ENCODE measurements around the gene HOXA7.
A peak's percentile ranks its signal among the peaks of the same experiment; 100 is the strongest.

Gene HOXA7

GRCh38 chr7:27182861-27183681 lies 26.6 kb upstream of the HOXA7 start:
- Mint-ChIP-seq H3K27ac (ENCODE audit: low read depth) (no peak overlapping the region), H3K27me3 (peaks cover 90% of the 10 kb centered on the region), H3K4me3 (peak overlapping the region; percentile 28), H3K4me1 (peaks cover 41% of the 10 kb centered on the region), H3K9me3 (no peaks in the 10 kb centered on the region), H3K36me3 (ENCODE audit: insufficient read depth) (peaks cover 22% of the 10 kb centered on the region)
- DNase-seq (ENCODE audit: low spot score in 2 of 2) (no peak), ATAC-seq (replicated peaks; ENCODE audit: extremely low read depth, poor library complexity, severe bottlenecking) (no peak)

GRCh38 chr7:27182285-27182841 lies 25.9 kb upstream of the HOXA7 start:
- H3K27ac Mint-ChIP-seq (ENCODE audit: low read depth), result no peak overlapping the region
- DNase-seq (ENCODE audit: low spot score in 2 of 2), result no peak
- H3K4me1 Mint-ChIP-seq, result peaks cover 34% of the 10 kb centered on the region
- H3K4me3 Mint-ChIP-seq, result peak overlapping the region; percentile 28
- H3K27me3 Mint-ChIP-seq, result peaks cover 90% of the 10 kb centered on the region
- no peaks in the 10 kb centered on the region for H3K9me3 Mint-ChIP-seq
- ATAC-seq (replicated peaks; ENCODE audit: extremely low read depth, poor library complexity, severe bottlenecking), result no peak
- peaks cover 19% of the 10 kb centered on the region for H3K36me3 Mint-ChIP-seq (ENCODE audit: insufficient read depth)

- Mint-ChIP-seq H3K27ac (ENCODE audit: low read depth) (no peak overlapping the region), H3K4me1 (peaks cover 31% of the 10 kb centered on the region), H3K9me3 (no peaks in the 10 kb centered on the region), H3K4me3 (no peak overlapping the region), H3K27me3 (peaks cover 87% of the 10 kb centered on the region), H3K36me3 (ENCODE audit: insufficient read depth) (peaks cover 19% of the 10 kb centered on the region)
- ATAC-seq (replicated peaks; ENCODE audit: extremely low read depth, poor library complexity, severe bottlenecking) (no peak), DNase-seq (ENCODE audit: low spot score in 2 of 2) (no peak)
Measured at GRCh38 chr7:27181795-27182275, 25.4 kb upstream of the HOXA7 start.

DNA sequence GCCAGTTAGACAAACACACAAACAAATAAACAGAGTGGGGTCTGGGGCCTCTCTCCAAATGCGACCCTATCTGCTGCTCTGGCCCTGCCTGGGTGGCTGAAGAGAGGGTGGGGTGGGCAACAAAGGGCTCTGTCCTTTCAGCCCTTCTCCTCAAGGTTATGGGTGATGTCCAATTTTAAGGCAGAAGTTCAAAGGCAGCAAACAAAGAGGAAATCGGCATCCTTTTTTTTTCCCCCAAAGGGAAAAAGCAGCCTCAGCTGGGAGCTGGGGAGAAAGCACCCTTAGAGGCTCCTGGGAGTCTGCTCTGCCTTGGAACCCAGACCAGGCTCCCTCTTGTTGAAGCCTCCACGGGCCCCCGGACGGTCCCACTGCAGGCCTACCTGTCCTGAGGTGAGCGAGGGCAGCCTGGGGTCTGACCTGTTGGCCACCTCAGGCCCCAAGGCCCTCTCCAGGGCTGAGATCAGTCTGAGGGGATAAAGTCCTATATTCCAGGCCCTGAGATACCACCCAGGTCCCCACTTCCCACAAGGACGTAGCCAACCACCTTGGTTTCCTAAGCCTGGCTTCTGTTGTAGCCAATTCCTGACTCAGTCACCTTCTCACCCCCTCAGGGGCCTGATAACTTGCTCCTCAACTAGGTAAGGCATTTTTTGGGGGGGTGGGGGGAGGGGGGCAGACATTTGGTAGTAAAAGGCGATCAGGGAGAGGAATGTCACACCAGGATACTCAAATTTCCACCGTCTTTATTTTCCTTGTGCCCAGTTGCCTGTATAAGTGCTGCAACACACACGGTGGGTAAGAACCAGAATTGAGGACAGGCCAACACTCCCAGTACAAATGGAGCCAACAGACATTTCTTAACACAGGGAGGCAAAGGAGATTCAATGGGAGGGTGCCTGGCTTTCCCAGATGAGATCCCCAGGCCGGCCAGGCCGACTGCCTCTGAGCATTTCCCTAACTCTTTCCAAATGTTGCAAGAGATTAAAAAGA lies 24.3 kb upstream of the HOXA7 start:
- H3K4me3 Mint-ChIP-seq, result no peak overlapping the region
- no peak for DNase-seq (ENCODE audit: low spot score in 2 of 2)

DNA sequence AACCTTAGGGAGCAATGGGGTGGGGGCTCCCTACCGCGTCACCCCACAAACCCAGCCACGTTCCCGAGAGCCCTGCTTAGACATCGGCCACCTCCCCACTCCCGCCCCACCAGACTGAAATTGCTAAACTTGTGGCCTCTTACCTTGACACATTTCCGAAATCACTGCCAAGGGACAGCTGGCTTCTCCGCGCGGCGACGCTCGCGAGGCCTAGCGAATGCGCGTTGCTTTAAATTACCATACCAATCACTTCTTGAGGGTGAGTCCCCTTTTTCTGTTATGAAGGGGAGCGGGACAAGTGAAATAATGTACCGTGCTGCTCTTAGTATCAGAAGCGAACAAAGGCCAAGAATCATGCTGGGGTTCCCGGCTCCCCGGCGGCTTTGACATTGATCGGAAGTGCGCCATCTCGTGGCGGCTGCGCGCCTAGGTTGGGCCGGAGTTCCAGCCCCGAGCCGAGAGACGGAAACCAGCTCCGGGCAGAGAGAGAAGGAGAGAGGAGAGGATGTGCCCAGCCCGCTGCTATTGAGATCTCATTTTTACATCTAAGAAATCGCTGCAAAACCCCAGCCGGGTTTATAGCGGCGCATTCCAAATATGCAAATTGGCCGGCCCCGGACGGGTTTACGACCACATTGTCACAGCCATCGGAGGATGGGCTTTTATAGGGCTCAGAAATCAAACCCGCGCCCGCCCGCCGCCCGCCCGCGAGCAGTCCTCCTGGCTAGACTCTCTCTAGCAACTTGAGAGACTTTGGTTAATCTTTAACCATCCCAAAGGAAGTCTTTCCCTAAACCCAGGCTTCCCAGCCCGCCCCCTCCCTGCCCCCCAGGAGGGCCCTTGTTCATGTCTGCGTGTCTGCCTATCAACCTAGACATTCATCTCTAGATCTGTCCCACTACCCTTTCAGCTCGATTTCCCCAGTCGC lies 23.3 kb upstream of the HOXA7 start:
- H3K9me3 Mint-ChIP-seq, result no peaks in the 10 kb centered on the region
- peaks cover 81% of the 10 kb centered on the region for H3K27me3 Mint-ChIP-seq
- peak; percentile 58 for ATAC-seq (replicated peaks; ENCODE audit: extremely low read depth, poor library complexity, severe bottlenecking)
- DNase-seq (ENCODE audit: low spot score in 2 of 2), result no peak
- H3K27ac Mint-ChIP-seq (ENCODE audit: low read depth), result peak overlapping the region; percentile 16
- no peak overlapping the region for H3K4me3 Mint-ChIP-seq
- peaks cover 10% of the 10 kb centered on the region for H3K36me3 Mint-ChIP-seq (ENCODE audit: insufficient read depth)
- peaks cover 15% of the 10 kb centered on the region for H3K4me1 Mint-ChIP-seq

More for the DNA sequence above, 24.3 kb upstream of the HOXA7 start:
- ATAC-seq (replicated peaks; ENCODE audit: extremely low read depth, poor library complexity, severe bottlenecking), result no peak
- no peak overlapping the region for H3K27ac Mint-ChIP-seq (ENCODE audit: low read depth)
- peaks cover 24% of the 10 kb centered on the region for H3K4me1 Mint-ChIP-seq
- no peaks in the 10 kb centered on the region for H3K9me3 Mint-ChIP-seq
- peaks cover 16% of the 10 kb centered on the region for H3K36me3 Mint-ChIP-seq (ENCODE audit: insufficient read depth)
- peaks cover 81% of the 10 kb centered on the region for H3K27me3 Mint-ChIP-seq

GRCh38 chr7:27179030-27179429 lies 22.6 kb upstream of the HOXA7 start:
- Mint-ChIP-seq H3K27me3 (peaks cover 80% of the 10 kb centered on the region), H3K36me3 (ENCODE audit: insufficient read depth) (peaks cover 8% of the 10 kb centered on the region), H3K4me3 (no peak overlapping the region), H3K4me1 (peaks cover 11% of the 10 kb centered on the region), H3K9me3 (no peaks in the 10 kb centered on the region), H3K27ac (ENCODE audit: low read depth) (no peak overlapping the region)
- ATAC-seq (replicated peaks; ENCODE audit: extremely low read depth, poor library complexity, severe bottlenecking) (no peak), DNase-seq (ENCODE audit: low spot score in 2 of 2) (no peak)

GRCh38 chr7:27178366-27178765 lies 21.9 kb upstream of the HOXA7 start:
- Mint-ChIP-seq H3K27ac (ENCODE audit: low read depth) (no peak overlapping the region), H3K27me3 (peaks cover 77% of the 10 kb centered on the region), H3K4me1 (peaks cover 11% of the 10 kb centered on the region), H3K9me3 (no peaks in the 10 kb centered on the region), H3K4me3 (no peak overlapping the region), H3K36me3 (ENCODE audit: insufficient read depth) (peaks cover 5% of the 10 kb centered on the region)
- DNase-seq (ENCODE audit: low spot score in 2 of 2) (no peak), ATAC-seq (replicated peaks; ENCODE audit: extremely low read depth, poor library complexity, severe bottlenecking) (no peak)

DNA sequence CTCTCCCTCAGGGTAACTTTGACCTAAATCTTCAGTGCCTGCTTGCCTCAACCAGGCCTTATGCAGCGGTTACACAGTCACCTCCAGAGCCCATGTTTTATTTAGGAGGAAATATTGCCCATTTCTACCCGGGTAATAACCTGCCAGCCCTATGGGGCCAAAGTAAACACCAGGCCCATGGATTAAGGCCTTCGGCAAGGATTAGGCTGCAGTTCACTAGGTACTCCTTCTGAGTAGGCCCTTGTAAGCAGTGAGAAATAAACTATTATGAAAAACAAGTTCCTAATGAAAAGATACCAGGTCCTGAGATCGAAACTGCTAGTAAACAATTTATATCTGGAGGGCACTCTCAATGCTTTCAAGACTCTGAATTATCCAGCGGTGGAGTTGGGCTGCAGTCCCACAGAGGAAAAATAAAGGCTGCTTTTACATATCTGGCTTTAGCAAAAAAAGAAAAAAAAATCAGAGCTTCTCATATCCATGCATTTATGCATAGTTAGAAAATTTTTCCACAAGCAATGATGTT lies 21.4 kb upstream of the HOXA7 start:
- no peaks in the 10 kb centered on the region for H3K9me3 Mint-ChIP-seq
- no peak overlapping the region for H3K4me3 Mint-ChIP-seq
- peaks cover 7% of the 10 kb centered on the region for H3K36me3 Mint-ChIP-seq (ENCODE audit: insufficient read depth)
- DNase-seq (ENCODE audit: low spot score in 2 of 2) (no peak), ATAC-seq (replicated peaks; ENCODE audit: extremely low read depth, poor library complexity, severe bottlenecking) (no peak)
- H3K4me1 Mint-ChIP-seq, result peaks cover 11% of the 10 kb centered on the region
- no peak overlapping the region for H3K27ac Mint-ChIP-seq (ENCODE audit: low read depth)
- peaks cover 73% of the 10 kb centered on the region for H3K27me3 Mint-ChIP-seq

GRCh38 chr7:27176962-27177794 lies 20.7 kb upstream of the HOXA7 start:
- Mint-ChIP-seq H3K9me3 (no peaks in the 10 kb centered on the region), H3K27ac (ENCODE audit: low read depth) (no peak overlapping the region), H3K4me1 (peaks cover 16% of the 10 kb centered on the region), H3K36me3 (ENCODE audit: insufficient read depth) (peaks cover 10% of the 10 kb centered on the region), H3K4me3 (no peak overlapping the region), H3K27me3 (peaks cover 73% of the 10 kb centered on the region)
- DNase-seq (ENCODE audit: low spot score in 2 of 2) (no peak), ATAC-seq (replicated peaks; ENCODE audit: extremely low read depth, poor library complexity, severe bottlenecking) (no peak)

- no peak for DNase-seq (ENCODE audit: low spot score in 2 of 2)
- Mint-ChIP-seq H3K9me3 (no peaks in the 10 kb centered on the region), H3K4me1 (peaks cover 23% of the 10 kb centered on the region), H3K27ac (ENCODE audit: low read depth) (no peak overlapping the region), H3K36me3 (ENCODE audit: insufficient read depth) (peaks cover 11% of the 10 kb centered on the region), H3K27me3 (peaks cover 74% of the 10 kb centered on the region), H3K4me3 (no peak overlapping the region)
- no peak for ATAC-seq (replicated peaks; ENCODE audit: extremely low read depth, poor library complexity, severe bottlenecking)
Measured at GRCh38 chr7:27176524-27176845, 20.0 kb upstream of the HOXA7 start.

Measured in central memory CD8-positive, alpha-beta T cell (primary cell).